ENCODE results near the gene CCDC152. TPM values are rescaled to one million over a fixed set of nuclear protein-coding genes. Genes with fewer than 3 reads are reported as not detected.

CCDC152 gene, protein sequence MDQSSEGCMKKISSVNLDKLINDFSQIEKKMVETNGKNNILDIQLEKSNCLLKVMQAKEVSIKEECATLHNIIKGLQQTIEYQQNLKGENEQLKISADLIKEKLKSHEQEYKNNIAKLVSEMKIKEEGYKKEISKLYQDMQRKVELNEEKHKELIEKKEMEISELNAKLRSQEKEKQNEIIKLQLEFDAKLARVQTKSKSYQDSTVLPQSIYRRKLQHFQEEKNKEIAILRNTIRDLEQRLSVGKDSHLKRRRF
- polyA plus RNA-seq: 60.9 and 83.2 TPM in 2 replicates

DNA sequence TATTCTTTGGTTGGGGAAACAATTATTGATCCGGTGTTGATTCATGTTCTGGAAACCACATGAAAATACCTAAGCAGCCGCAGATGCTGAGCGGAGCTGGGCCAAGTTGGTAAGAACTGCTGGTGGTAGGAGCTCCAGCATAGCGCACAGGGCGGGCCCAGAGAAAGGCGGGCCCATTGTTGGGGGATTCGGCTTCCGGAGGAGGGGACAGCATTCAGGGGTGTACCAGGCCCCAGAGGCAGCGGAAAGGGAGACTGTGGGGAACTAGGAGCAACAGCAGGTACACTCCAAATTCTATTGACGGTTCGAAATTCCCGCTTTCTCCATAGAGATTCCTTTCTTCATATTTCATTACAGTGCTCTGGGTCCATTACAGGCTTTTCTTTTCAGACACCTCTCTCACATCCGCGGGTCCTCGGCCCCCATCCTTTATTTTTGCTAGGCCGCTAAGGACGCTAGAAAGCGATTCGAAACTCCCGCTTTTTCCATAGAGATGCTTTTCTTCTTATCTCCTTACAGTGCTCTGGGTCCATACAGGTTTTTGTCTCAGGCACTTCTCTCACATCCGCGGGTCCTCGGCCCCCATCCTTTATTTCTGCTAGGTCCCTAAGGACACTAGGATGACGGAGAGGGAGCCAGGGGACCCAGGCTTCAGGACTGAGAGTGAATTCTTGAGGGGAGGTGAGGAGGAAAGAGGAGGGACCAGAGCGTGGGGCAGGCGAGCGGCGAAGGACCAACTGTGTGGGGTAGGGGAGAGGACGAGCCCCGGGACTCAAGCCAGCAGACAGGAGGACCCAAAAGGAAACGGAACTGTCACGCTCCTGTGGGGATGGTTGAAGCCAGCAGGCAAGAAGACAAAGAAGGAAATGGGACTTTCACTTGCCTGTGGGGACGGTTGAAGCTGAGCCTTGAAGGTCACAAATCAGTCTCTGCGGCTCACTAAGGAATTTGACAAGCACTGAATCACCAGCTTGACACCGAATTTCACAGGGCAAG is at the start of gene CCDC152:
CCDC152 (plus strand) TSS at position 213 of the 996 bp plus-strand sequence. CDS start 2,304 bp downstream, outside the sequence.

DNA sequence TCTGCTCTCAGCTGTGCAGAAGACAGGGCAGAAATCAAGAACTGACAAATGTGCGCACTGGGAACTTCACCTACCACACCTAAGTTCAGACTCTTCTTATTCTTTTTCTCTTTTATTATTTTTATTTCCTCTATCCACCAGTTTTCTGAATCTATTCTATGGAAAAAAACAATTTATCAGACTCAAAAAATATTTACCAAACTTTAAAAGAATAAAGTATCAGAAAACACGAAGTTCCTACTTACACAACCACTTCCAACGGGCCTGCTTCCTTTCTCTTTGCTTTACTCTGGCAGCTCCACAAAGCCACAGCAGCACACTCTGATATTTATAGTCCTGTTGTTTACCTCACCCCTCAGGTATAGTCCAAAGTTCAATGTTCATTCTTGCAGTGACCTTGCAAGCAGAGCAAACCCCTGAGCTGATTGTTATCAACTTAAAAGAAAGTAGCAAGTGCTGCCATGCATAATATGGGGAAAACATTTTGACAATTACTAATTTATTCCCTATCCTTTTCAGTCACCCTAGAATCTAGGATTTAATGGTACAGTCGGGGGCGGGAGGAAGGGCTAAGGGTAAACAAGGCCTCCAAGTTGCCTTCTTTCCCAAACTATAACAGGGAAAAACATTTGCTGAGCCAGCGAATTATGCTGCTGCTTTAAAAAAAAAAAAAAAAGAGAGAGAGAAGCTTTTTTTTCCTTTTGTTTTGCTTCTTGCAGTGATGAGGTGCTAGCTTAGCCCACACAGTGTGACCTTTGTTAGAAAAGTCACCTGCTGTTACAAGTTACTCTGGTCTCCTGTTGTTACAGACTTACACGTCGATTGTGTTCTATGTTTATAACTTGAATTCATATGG is 55.2 kb downstream of the CCDC152 start, which contains the start of gene SELENOP:
SELENOP (minus strand) TSS at position 302 of the 856 bp plus-strand sequence. CDS start 3,539 bp downstream, outside the sequence.

Other genes starting within 250 kb of the CCDC152 start
- gene SELENOP, start 55.1 kb downstream of the CCDC152 start, polyA plus RNA-seq: 24.6 and 30.3 TPM in 2 replicates

All from Purkinje cell (primary cell).